GM06990 (cell line): Measurements from ENCODE around the gene VAV3.

Experiments
- DNase-seq: peaks from one replicate; pipeline ENCODE4 v3.0.0-alpha.2; 2011; ENCODE audit not compliant: insufficient read length; ENCODE audit errors: extremely low read depth
- H3K27me3 ChIP-seq: replicated peaks from 2 replicates; pipeline ENCODE4 v1.6.0; 2011; ENCODE audit warnings: low read length; ENCODE audit not compliant: control insufficient read depth, insufficient read depth
- H3K36me3 ChIP-seq: 2 replicates; pipeline ENCODE4 v1.5.1; 2011; ENCODE audit warnings: low read length; ENCODE audit not compliant: control insufficient read depth, insufficient read depth
- H3K4me3 ChIP-seq: replicated peaks from 2 replicates; pipeline ENCODE4 v1.5.1; 2011; ENCODE audit warnings: low read depth, mild to moderate bottlenecking, control low read depth, low read length
- TF ChIP-seq, protein P1 (sequence below): IDR thresholded peaks from 2 replicates; pipeline ENCODE4 v1.5.1; 2011; ENCODE audit warnings: low read length, control low read depth, mild to moderate bottlenecking, inconsistent platforms; ENCODE audit not compliant: insufficient read depth, poor library complexity, severe bottlenecking

Gene VAV3

DNA sequence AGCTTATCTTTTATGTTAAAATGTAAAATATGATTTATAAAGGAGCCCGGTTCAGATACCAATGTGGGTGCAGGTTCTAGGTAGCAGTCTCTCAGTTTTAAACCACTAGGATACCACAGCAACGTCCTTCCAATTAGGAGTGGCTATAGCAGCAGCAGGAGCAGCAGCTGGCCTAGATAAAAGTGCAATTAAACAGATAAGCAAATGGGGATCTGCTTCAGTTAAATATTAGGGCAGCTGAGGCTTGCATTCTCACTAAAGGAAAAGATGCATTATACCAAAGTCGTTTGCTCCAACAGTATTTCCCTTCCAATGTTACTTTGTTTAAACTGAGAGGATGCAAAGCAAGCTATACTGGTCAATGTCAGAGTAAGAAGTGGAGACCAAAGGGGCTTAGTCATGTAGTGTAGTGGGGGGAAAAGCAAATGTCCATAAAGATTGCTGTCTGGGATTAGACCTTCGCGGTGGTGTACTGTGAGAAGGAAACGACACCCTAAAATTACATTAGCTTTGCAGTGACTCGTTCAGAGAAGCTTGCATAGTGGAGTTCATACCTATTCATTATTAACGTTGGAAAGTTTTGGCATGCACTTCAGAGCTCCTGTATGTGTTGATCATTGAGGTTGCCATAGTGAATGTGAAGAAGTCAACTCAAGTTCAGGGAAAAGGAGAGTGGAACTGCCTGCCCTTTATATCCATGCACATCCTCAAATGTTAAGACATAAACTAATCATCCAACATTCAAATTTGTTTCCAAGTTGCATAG is 272.2 kb downstream of the VAV3 start:
- Histone ChIP-seq H3K27me3 (no peaks in the 10 kb centered on the region), H3K36me3 (no peaks in the 10 kb centered on the region), H3K4me3 (no peak overlapping the region)
- TF ChIP-seq, protein P1, sequence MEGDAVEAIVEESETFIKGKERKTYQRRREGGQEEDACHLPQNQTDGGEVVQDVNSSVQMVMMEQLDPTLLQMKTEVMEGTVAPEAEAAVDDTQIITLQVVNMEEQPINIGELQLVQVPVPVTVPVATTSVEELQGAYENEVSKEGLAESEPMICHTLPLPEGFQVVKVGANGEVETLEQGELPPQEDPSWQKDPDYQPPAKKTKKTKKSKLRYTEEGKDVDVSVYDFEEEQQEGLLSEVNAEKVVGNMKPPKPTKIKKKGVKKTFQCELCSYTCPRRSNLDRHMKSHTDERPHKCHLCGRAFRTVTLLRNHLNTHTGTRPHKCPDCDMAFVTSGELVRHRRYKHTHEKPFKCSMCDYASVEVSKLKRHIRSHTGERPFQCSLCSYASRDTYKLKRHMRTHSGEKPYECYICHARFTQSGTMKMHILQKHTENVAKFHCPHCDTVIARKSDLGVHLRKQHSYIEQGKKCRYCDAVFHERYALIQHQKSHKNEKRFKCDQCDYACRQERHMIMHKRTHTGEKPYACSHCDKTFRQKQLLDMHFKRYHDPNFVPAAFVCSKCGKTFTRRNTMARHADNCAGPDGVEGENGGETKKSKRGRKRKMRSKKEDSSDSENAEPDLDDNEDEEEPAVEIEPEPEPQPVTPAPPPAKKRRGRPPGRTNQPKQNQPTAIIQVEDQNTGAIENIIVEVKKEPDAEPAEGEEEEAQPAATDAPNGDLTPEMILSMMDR = no peak
- DNase-seq = no peak

- no peaks in the 10 kb centered on the region for H3K36me3 ChIP-seq
- DNase-seq = no peak
- H3K4me3 ChIP-seq = no peak overlapping the region
- no peaks in the 10 kb centered on the region for H3K27me3 ChIP-seq
- TF ChIP-seq, protein P1 = no peak
Observed at GRCh38 chr1:107691540-107691939, 273.4 kb downstream of the VAV3 start.

DNA sequence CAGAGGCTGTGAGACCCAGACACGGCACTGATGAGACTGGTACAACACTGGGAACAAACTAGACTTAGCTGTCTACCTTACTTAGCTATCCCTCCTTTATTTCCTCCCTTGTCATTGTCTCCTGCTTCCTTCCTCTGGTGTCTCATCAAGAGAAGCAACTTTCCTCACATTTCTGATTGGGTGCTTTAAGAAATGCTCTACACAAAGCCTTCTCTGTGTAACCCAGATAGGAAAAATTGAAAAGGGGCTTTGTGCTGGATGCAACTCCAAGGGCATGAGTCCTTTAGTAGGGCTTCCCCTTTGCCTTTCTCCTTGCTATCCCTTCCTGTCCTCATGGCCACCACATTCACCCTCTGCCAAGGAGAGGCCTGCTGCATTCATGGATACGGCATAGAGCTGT is 274.5 kb downstream of the VAV3 start:
- DNase-seq = no peak
- Histone ChIP-seq H3K27me3 (no peaks in the 10 kb centered on the region), H3K4me3 (no peak overlapping the region), H3K36me3 (no peaks in the 10 kb centered on the region)
- TF ChIP-seq, protein P1 = no peak

GRCh38 chr1:107689733-107690132 is 275.2 kb downstream of the VAV3 start:
- TF ChIP-seq, protein P1 = no peak
- Histone ChIP-seq H3K4me3 (no peak overlapping the region), H3K27me3 (no peaks in the 10 kb centered on the region), H3K36me3 (no peaks in the 10 kb centered on the region)
- no peak for DNase-seq

- Histone ChIP-seq H3K27me3 (no peaks in the 10 kb centered on the region), H3K36me3 (no peaks in the 10 kb centered on the region), H3K4me3 (no peak overlapping the region)
- TF ChIP-seq, protein P1 = no peak
- no peak for DNase-seq
Observed at GRCh38 chr1:107689159-107689558, 275.8 kb downstream of the VAV3 start.
